HG02981 (cell line): ENCODE measurements around the gene MARVELD3.
"Not testable (repeated sequence)": the region's sequence is repeated elsewhere in the genome, so short reads cannot be mapped to it uniquely, and the experiment has no call there.

Experiments used
- ATAC-seq: cut with Tn5 transposase; IDR thresholded peaks from one replicate; pipeline ENCODE4 v1.9.1; 2021; ENCODE audit warnings: mild to moderate bottlenecking, moderate library complexity; ENCODE audit not compliant: unreplicated experiment

MARVELD3 gene

GRCh38 chr16:71626018-71626857 lies at the start of gene MARVELD3:
MARVELD3 (plus strand) TSS chr16:71626184; CDS start chr16:71626230, 46 bp downstream.
- ATAC-seq: no peak

- no peak for ATAC-seq
These were observed 49.0 kb upstream of the MARVELD3 start, which contains the start of gene TAT for GRCh38 chr16:71576971-71577370. TAT (minus strand) TSS chr16:71577092; CDS start chr16:71576415, 677 bp downstream.

- not testable (repeated sequence) for ATAC-seq
These were observed 43.5 kb upstream of the MARVELD3 start for GRCh38 chr16:71582553-71582848.

GRCh38 chr16:71584543-71585317 lies 41.3 kb upstream of the MARVELD3 start:
- ATAC-seq: no peak

GRCh38 chr16:71585318-71585703 lies 40.7 kb upstream of the MARVELD3 start:
- no peak for ATAC-seq

GRCh38 chr16:71589334-71589733 lies 36.6 kb upstream of the MARVELD3 start:
- not testable (repeated sequence) for ATAC-seq

- not testable (repeated sequence) for ATAC-seq
These were observed 35.9 kb upstream of the MARVELD3 start for GRCh38 chr16:71590071-71590470.

- no peak for ATAC-seq
These were observed 35.4 kb upstream of the MARVELD3 start for GRCh38 chr16:71590584-71590983.

- ATAC-seq: no peak
These were observed 34.1 kb upstream of the MARVELD3 start for GRCh38 chr16:71591917-71592316.

- ATAC-seq: no peak
These were observed 32.7 kb upstream of the MARVELD3 start for GRCh38 chr16:71593048-71593999.

GRCh38 chr16:71594000-71594646 lies 31.9 kb upstream of the MARVELD3 start:
- no peak for ATAC-seq

GRCh38 chr16:71595340-71595826 lies 30.6 kb upstream of the MARVELD3 start:
- not testable (repeated sequence) for ATAC-seq

GRCh38 chr16:71598426-71598825 lies 27.6 kb upstream of the MARVELD3 start:
- ATAC-seq: not testable (repeated sequence)

GRCh38 chr16:71600822-71601221 lies 25.2 kb upstream of the MARVELD3 start:
- ATAC-seq: no peak

- no peak for ATAC-seq
These were observed 16.9 kb upstream of the MARVELD3 start for GRCh38 chr16:71609066-71609465.

GRCh38 chr16:71610447-71610846 lies 15.5 kb upstream of the MARVELD3 start:
- no peak for ATAC-seq

GRCh38 chr16:71610936-71611871 lies 14.8 kb upstream of the MARVELD3 start:
- ATAC-seq: peak; percentile 53

- not testable (repeated sequence) for ATAC-seq
These were observed 11.0 kb upstream of the MARVELD3 start for GRCh38 chr16:71614956-71615355.

- no peak for ATAC-seq
These were observed 7.6 kb upstream of the MARVELD3 start for GRCh38 chr16:71618429-71618828.
